Keratinocyte (primary cell): Measurements from ENCODE around the gene LASP1NB.
"Not testable (repeated sequence)": the region's sequence is repeated elsewhere in the genome, so short reads cannot be mapped to it uniquely, and the experiment has no call there.

Source experiments
- DNase-seq: peaks from one replicate; pipeline ENCODE4 v3.0.0-alpha.2; 2011; ENCODE audit warnings: low read depth, missing footprints, low spot score
- FAIRE-seq: peaks from 2 replicates; lab custom pipeline; 2011; peaks lifted over from hg19 to GRCh38; lab: Jason Lieb, UNC
- H2AFZ ChIP-seq: 2 replicates; pipeline ENCODE4 v1.6.0; 2012; ENCODE audit warnings: low read length, control low read depth, inconsistent platforms; ENCODE audit not compliant: control insufficient read depth
- H3K27ac ChIP-seq: 2 replicates; pipeline ENCODE4 v1.5.1; 2011; ENCODE audit warnings: low read length; ENCODE audit not compliant: control insufficient read depth, insufficient read depth
- H3K27me3 ChIP-seq: 3 replicates; pipeline ENCODE4 v1.6.0; 2011; ENCODE audit warnings: low read length; ENCODE audit not compliant: control insufficient read depth, insufficient read depth; ENCODE audit errors: extremely low read depth
- H3K36me3 ChIP-seq, 2 experiments: 2 replicates in 1 of 2; 3 replicates in 1 of 2; pipeline ENCODE4 v1.5.1; 2011; ENCODE audit warnings: low read length in 2 of 2, mild to moderate bottlenecking in 1 of 2; ENCODE audit not compliant: control insufficient read depth in 2 of 2, insufficient read depth in 2 of 2; ENCODE audit errors: extremely low read depth in 1 of 2
- H3K4me1 ChIP-seq: 3 replicates; pipeline ENCODE4 v1.5.1; 2011; ENCODE audit warnings: low read length; ENCODE audit not compliant: control insufficient read depth, insufficient read depth; ENCODE audit errors: extremely low read depth
- H3K4me2 ChIP-seq: 3 replicates; pipeline ENCODE4 v1.6.0; 2011; ENCODE audit warnings: low read depth, low read length; ENCODE audit not compliant: control insufficient read depth, insufficient read depth; ENCODE audit errors: extremely low read depth
- H3K4me3 ChIP-seq, 3 experiments: fragments of 200-600 bp in 1 of 3; sonication (generic) in 1 of 3; 2 replicates in 2 of 3; 3 replicates in 1 of 3; pipeline ENCODE4 v1.5.1; 2011 to 2016; ENCODE audit warnings: low read length in 3 of 3, mild to moderate bottlenecking in 3 of 3, control low read depth in 2 of 3, inconsistent platforms in 1 of 3, low read depth in 1 of 3, mixed read lengths in 1 of 3, mixed run types in 1 of 3, moderate library complexity in 1 of 3; ENCODE audit not compliant: control insufficient read depth in 2 of 3, insufficient read depth in 2 of 3; ENCODE audit errors: extremely low read depth in 1 of 3
- H3K79me2 ChIP-seq: 2 replicates; pipeline ENCODE4 v1.6.0; 2012; ENCODE audit warnings: low read length; ENCODE audit not compliant: control insufficient read depth, insufficient read depth
- H3K9ac ChIP-seq: 3 replicates; pipeline ENCODE4 v1.6.0; 2011; ENCODE audit warnings: low read length; ENCODE audit not compliant: control insufficient read depth, insufficient read depth; ENCODE audit errors: extremely low read depth
- H3K9me1 ChIP-seq: 3 replicates; pipeline ENCODE4 v1.6.0; 2011; ENCODE audit warnings: low read length; ENCODE audit not compliant: control insufficient read depth, insufficient read depth; ENCODE audit errors: extremely low read depth
- H3K9me3 ChIP-seq: 2 replicates; pipeline ENCODE4 v1.5.1; 2012; ENCODE audit warnings: low read depth, low read length; ENCODE audit not compliant: control insufficient read depth
- H4K20me1 ChIP-seq: 3 replicates; pipeline ENCODE4 v1.6.0; 2011; ENCODE audit warnings: low read length; ENCODE audit not compliant: control insufficient read depth, insufficient read depth; ENCODE audit errors: extremely low read depth
- EZH2 ChIP-seq: IDR thresholded peaks from one replicate; pipeline ENCODE4 v1.6.1; 2012; ENCODE audit warnings: inconsistent platforms, mild to moderate bottlenecking, low read length, moderate library complexity
- dilution Hi-C: fragments of 300-500 bp; cut with MboI; formaldehyde crosslinking; loops from one replicate; pipeline ENCODE4 v1.7.0; 2020; ENCODE audit warnings: low sequenced_read_pairs; ENCODE audit not compliant: extremely low pct_ligation_motif_present
- TF ChIP-seq, protein P1 (sequence below), 3 experiments: IDR thresholded peaks in 1 of 3; conservative IDR thresholded peaks in 1 of 3; optimal IDR thresholded peaks in 1 of 3; 2 replicates in 2 of 3; 3 replicates in 1 of 3; pipeline versions ENCODE3 to v1.5.1; 2011; ENCODE audit warnings: low read length in 3 of 3, mild to moderate bottlenecking in 3 of 3, moderate library complexity in 2 of 3, control low read depth in 1 of 3, inconsistent platforms in 1 of 3; ENCODE audit not compliant: insufficient read depth in 2 of 3; ENCODE audit errors: extremely low read depth in 1 of 3

The LASP1NB gene

DNA sequence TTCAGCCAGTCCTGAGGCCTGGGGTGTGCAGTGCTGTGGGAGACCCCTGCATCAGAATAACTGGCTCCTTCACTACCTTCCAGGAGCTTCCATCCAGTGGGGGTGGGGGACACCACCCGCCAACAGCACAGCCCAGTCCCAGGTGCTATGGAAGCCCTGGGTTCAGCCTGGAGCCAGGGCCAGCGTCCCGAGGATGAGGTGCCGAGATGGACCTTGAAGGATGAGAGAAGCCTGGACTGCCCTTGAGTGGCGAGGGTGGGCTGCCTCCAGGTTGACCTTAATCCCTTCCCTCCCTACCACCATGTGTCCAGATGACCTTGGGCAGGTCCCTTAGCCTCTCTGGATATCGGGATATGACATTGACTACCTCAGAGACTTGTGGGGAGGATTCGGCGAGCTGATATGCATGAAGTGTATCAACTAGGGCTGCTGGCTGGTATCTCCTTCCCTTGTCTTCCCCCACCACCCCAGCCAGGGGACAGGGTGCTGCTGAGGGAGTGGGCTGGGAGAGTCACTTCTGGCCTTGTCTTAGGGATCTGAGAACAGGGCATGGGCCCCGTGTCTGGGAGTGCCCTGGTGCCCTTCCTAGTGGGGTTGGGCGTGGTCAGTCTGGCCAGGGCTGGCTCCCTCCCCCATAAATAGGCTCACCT lies 14.2 kb upstream of the LASP1NB start:
- peaks cover 37 to 41% of the 10 kb centered on the region in 2 experiments for H3K36me3 ChIP-seq
- dilution Hi-C loops, result no loop called here

DNA sequence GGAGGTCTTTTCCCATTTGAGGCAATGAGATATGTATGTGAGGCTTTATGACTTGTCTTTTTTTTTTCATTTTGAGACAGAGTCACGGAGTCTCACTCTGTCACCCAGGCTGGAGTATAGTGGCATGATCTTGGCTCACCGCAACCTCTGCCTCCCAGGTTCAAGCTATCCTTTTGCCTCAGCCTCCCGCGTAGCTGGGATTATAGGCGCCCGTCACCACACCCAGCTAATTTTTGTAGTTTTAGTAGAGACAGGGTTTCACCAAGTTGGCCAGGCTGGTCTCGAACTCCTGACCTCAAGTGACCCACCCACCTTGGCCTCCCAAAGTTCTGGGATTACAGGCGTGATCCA lies 13.7 kb upstream of the LASP1NB start:
- H3K36me3 ChIP-seq, result peaks cover 37 to 39% of the 10 kb centered on the region in 2 experiments
- H3K9me1 ChIP-seq, H3K9ac ChIP-seq, H2AFZ ChIP-seq, FAIRE-seq, H3K27me3 ChIP-seq, DNase-seq, dilution Hi-C loops, H3K4me2 ChIP-seq, H3K27ac ChIP-seq, H3K4me3 ChIP-seq, H4K20me1 ChIP-seq, H3K9me3 ChIP-seq: not testable (repeated sequence)
- peaks cover 36% of the 10 kb centered on the region for H3K79me2 ChIP-seq
- H3K4me1 ChIP-seq, result peaks cover 23% of the 10 kb centered on the region

More for the DNA sequence above, 14.2 kb upstream of the LASP1NB start:
- Histone ChIP-seq H2AFZ (no peak overlapping the region), H3K4me1 (peaks cover 27% of the 10 kb centered on the region), H4K20me1 (peaks cover 4% of the 10 kb centered on the region), H3K27me3 (no peaks in the 10 kb centered on the region), H3K4me2 (no peak overlapping the region), H3K79me2 (peaks cover 38% of the 10 kb centered on the region), H3K27ac (no peak overlapping the region), H3K4me3 (no peak overlapping the region), H3K9ac (no peak overlapping the region), H3K9me1 (no peaks in the 10 kb centered on the region), H3K9me3 (no peaks in the 10 kb centered on the region)
- no peak for DNase-seq
- no peak for TF ChIP-seq EZH2
- TF ChIP-seq, protein P1, sequence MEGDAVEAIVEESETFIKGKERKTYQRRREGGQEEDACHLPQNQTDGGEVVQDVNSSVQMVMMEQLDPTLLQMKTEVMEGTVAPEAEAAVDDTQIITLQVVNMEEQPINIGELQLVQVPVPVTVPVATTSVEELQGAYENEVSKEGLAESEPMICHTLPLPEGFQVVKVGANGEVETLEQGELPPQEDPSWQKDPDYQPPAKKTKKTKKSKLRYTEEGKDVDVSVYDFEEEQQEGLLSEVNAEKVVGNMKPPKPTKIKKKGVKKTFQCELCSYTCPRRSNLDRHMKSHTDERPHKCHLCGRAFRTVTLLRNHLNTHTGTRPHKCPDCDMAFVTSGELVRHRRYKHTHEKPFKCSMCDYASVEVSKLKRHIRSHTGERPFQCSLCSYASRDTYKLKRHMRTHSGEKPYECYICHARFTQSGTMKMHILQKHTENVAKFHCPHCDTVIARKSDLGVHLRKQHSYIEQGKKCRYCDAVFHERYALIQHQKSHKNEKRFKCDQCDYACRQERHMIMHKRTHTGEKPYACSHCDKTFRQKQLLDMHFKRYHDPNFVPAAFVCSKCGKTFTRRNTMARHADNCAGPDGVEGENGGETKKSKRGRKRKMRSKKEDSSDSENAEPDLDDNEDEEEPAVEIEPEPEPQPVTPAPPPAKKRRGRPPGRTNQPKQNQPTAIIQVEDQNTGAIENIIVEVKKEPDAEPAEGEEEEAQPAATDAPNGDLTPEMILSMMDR (optimal IDR thresholded peaks at IDR 0.05 in 1 of 3, IDR thresholded peaks at IDR 0.05 in 1 of 3, conservative IDR thresholded peaks at IDR 0.05 in 1 of 3; ENCODE audit: extremely low read depth in 1 of 3, insufficient read depth in 2 of 3, low read length in 3 of 3), result no peak
- no peak for FAIRE-seq
